HepG2 (cell line): ENCODE data around the gene LRIG1. TPM values are rescaled to one million over a fixed set of nuclear protein-coding genes. Genes with fewer than 3 reads are reported as not detected.

Source experiments
- SMAD9 ChIP-seq: sonication (generic); formaldehyde crosslinking; IDR thresholded peaks from 2 replicates; pipeline ENCODE4 v1.5.1; 2020; ENCODE audit warnings: mild to moderate bottlenecking, missing genetic modification reagents
- TARDBP ChIP-seq: sonication (generic); formaldehyde crosslinking; IDR thresholded peaks from 2 replicates; pipeline ENCODE4 v1.8.0; 2022; ENCODE audit warnings: mild to moderate bottlenecking, missing genetic modification reagents
- THAP8 ChIP-seq: sonication (generic); formaldehyde crosslinking; IDR thresholded peaks from 2 replicates; pipeline ENCODE4 v1.5.1; 2020; ENCODE audit warnings: missing genetic modification reagents, mild to moderate bottlenecking, borderline replicate concordance
- TOPORS ChIP-seq: sonication (generic); formaldehyde crosslinking; IDR thresholded peaks from 2 replicates; pipeline ENCODE4 v1.8.0; 2023; ENCODE audit warnings: mild to moderate bottlenecking, missing genetic modification reagents
- YEATS2 ChIP-seq: sonication (generic); formaldehyde crosslinking; IDR thresholded peaks from 2 replicates; pipeline ENCODE4 v1.4.0; 2020; ENCODE audit warnings: missing genetic modification reagents, borderline replicate concordance
- ZHX2 ChIP-seq, 2 experiments: sonication (generic) in 1 of 2; formaldehyde crosslinking in 1 of 2; IDR thresholded peaks; 2 replicates each; pipeline versions ENCODE4 v1.6.1 to v1.9.0; 2014 to 2022; ENCODE audit warnings: antibody characterized with exemption in 1 of 2, borderline replicate concordance in 1 of 2, inconsistent platforms in 1 of 2, low read depth in 1 of 2, missing genetic modification reagents in 1 of 2
- ZNF335 ChIP-seq: sonication (generic); formaldehyde crosslinking; IDR thresholded peaks from 2 replicates; pipeline ENCODE4 v1.4.0; 2020; ENCODE audit warnings: missing genetic modification reagents
- ZNF7 ChIP-seq: IDR thresholded peaks from 2 replicates; pipeline ENCODE4 v1.6.1; 2016; ENCODE audit warnings: missing biosample characterization, missing genetic modification reagents
- ZNF703 ChIP-seq: sonication (generic); formaldehyde crosslinking; IDR thresholded peaks from 2 replicates; pipeline ENCODE4 v1.5.1; 2020; ENCODE audit warnings: missing genetic modification reagents, mild to moderate bottlenecking, moderate library complexity, borderline replicate concordance
- ZNF788 ChIP-seq: sonication (generic); formaldehyde crosslinking; IDR thresholded peaks from 2 replicates; pipeline ENCODE4 v1.5.0; 2020; ENCODE audit warnings: mild to moderate bottlenecking, missing genetic modification reagents, borderline replicate concordance
- polyA plus RNA-seq, 8 experiments: library from polyadenylated mRNA; depleted of rRNA in 3 of 8; stranded (reverse) in 7 of 8; unstranded in 1 of 8; fragments of >200 nt; fragmentation: Illumina TruSeq in 4 of 8; extraction: Trizol in 4 of 8; gene quantifications; 2 replicates each; pipeline versions ENCODE4 v1.2.1 to v1.2.3, GENCODE V29; 2011 to 2016; ENCODE audit warnings: low read depth in 4 of 8, missing spikeins in 1 of 8, mixed read lengths in 1 of 8; ENCODE audit not compliant: insufficient read depth in 1 of 8
- total RNA-seq, 5 experiments: library from RNA; depleted of rRNA; stranded (reverse); fragments of >200 nt; fragmentation: Illumina TruSeq; extraction: Trizol; gene quantifications; 2 replicates each; pipeline ENCODE4 v1.2.3, GENCODE V29; 2016; ENCODE audit warnings: low read depth in 1 of 5

LRIG1 gene
- total and polyA plus RNA-seq, 2 of the 13 experiments (the other 11 are each of a cell fraction or from before 2014, with no cell fraction given), result 17.8 to 24.8 TPM

- TF ChIP-seq ZHX2 (IDR thresholded peaks at IDR 0.05; ENCODE audit: low read depth), result no peak
- TF ChIP-seq ZHX2 (CRISPR knock-in tag; IDR thresholded peaks at IDR 0.05; ENCODE audit: borderline replicate concordance), result no peak
- no peak for TF ChIP-seq TARDBP (CRISPR knock-in tag)
- no peak for TF ChIP-seq THAP8 (CRISPR knock-in tag)
- TF ChIP-seq ZNF788 (CRISPR knock-in tag), result no peak
- TF ChIP-seq ZNF7, result no peak
- no peak for TF ChIP-seq ZNF335
- no peak for TF ChIP-seq YEATS2 (CRISPR knock-in tag)
- no peak for TF ChIP-seq ZNF703 (CRISPR knock-in tag)
- no peak for TF ChIP-seq SMAD9 (CRISPR knock-in tag)
- no peak for TF ChIP-seq TOPORS (CRISPR knock-in tag)
Observed at GRCh38 chr3:66470956-66471686, 29.7 kb downstream of the LRIG1 start (continued).
